ENCODE measurements around the gene TNFRSF12A. TPM values are rescaled to one million over a fixed set of nuclear protein-coding genes. Genes with fewer than 3 reads are reported as not detected.
A peak's percentile ranks its signal among the peaks of the same experiment; 100 is the strongest.

Gene TNFRSF12A
- total RNA-seq, 2 experiments from 2014 or later, result 5.5 to 5.9 TPM

- Mint-ChIP-seq H3K9me3 (ENCODE audit: low read depth) (no peaks in the 10 kb centered on the region), H3K27ac (peak overlapping the region; percentile 85), H3K36me3 (peaks cover 15% of the 10 kb centered on the region), H3K27me3 (peaks cover 4% of the 10 kb centered on the region), H3K4me3 (peak overlapping the region; percentile 93), H3K4me1 (peaks cover 33% of the 10 kb centered on the region)
- DNase-seq (peak; percentile 60), ATAC-seq (peak; percentile 14)
- CTCF ChIA-PET, result interaction anchor here (1.2 to 3.3 kb wide), 7 partner anchors 10 to 150 kb away, joined by 3 to 28 read pairs (median 6); partner anchors contain the start of genes PAQR4 and TNFRSF12A
Observed at GRCh38 chr16:2979669-2980226, 40.4 kb upstream of the TNFRSF12A start.

GRCh38 chr16:2980227-2981176 lies 39.7 kb upstream of the TNFRSF12A start, which contains the start of gene PKMYT1:
TSS of gene PKMYT1 (minus strand) at chr16:2980446. CDS start at chr16:2979657, 789 bp downstream.
- peaks cover 33% of the 10 kb centered on the region for H3K4me1 Mint-ChIP-seq

GRCh38 chr16:2981177-2981898 lies 38.8 kb upstream of the TNFRSF12A start:
- CTCF ChIA-PET, result interaction anchor here (0.7 to 3.3 kb wide), 13 partner anchors 12 to 113 kb away, joined by 3 to 28 read pairs (median 4); partner anchors contain the start of genes KREMEN2, PAQR4 and TNFRSF12A
- Mint-ChIP-seq H3K27me3 (peaks cover 4% of the 10 kb centered on the region), H3K4me1 (peaks cover 33% of the 10 kb centered on the region), H3K36me3 (peaks cover 14% of the 10 kb centered on the region), H3K27ac (peak overlapping the region; percentile 86), H3K4me3 (peak overlapping the region; percentile 93), H3K9me3 (ENCODE audit: low read depth) (no peaks in the 10 kb centered on the region)
- no peak for ATAC-seq
- DNase-seq, result no peak

More at GRCh38 chr16:2980227-2981176, 39.7 kb upstream of the TNFRSF12A start, which contains the start of gene PKMYT1:
- peak within 1 kb of the TSS; percentile 93 for H3K4me3 Mint-ChIP-seq
- H3K27me3 Mint-ChIP-seq, result peaks cover 4% of the 10 kb centered on the region
- ATAC-seq (peak; percentile 90), DNase-seq (peak; percentile 96)
- CTCF ChIA-PET, result interaction anchor here (0.6 to 3.3 kb wide), 15 partner anchors 11 to 150 kb away, joined by 3 to 28 read pairs (median 4); partner anchors contain the start of genes KREMEN2, PAQR4 and TNFRSF12A
- peaks cover 15% of the 10 kb centered on the region for H3K36me3 Mint-ChIP-seq
- H3K9me3 Mint-ChIP-seq (ENCODE audit: low read depth), result no peaks in the 10 kb centered on the region
- peak within 1 kb of the TSS; percentile 86 for H3K27ac Mint-ChIP-seq

GRCh38 chr16:2981899-2982250 lies 38.3 kb upstream of the TNFRSF12A start:
- H3K27me3 Mint-ChIP-seq, result peaks cover 4% of the 10 kb centered on the region
- peaks cover 33% of the 10 kb centered on the region for H3K4me1 Mint-ChIP-seq
- CTCF ChIA-PET, result interaction anchor here (0.7 to 3.6 kb wide), 11 partner anchors 12 to 114 kb away, joined by 3 to 28 read pairs (median 6); partner anchors contain the start of genes KREMEN2, PAQR4 and TNFRSF12A
- H3K9me3 Mint-ChIP-seq (ENCODE audit: low read depth), result no peaks in the 10 kb centered on the region
- peak overlapping the region; percentile 93 for H3K4me3 Mint-ChIP-seq
- no peak for DNase-seq
- H3K36me3 Mint-ChIP-seq, result peaks cover 13% of the 10 kb centered on the region
- no peak for ATAC-seq
- H3K27ac Mint-ChIP-seq, result peak overlapping the region; percentile 38

GRCh38 chr16:2982402-2982801 lies 37.8 kb upstream of the TNFRSF12A start:
- Mint-ChIP-seq H3K27me3 (peaks cover 4% of the 10 kb centered on the region), H3K4me1 (peaks cover 30% of the 10 kb centered on the region), H3K27ac (peak overlapping the region; percentile 31), H3K36me3 (peaks cover 7% of the 10 kb centered on the region), H3K9me3 (ENCODE audit: low read depth) (no peaks in the 10 kb centered on the region), H3K4me3 (no peak overlapping the region)
- CTCF ChIA-PET, result interaction anchor here (0.7 to 3.6 kb wide), 11 partner anchors 13 to 94 kb away, joined by 3 to 21 read pairs (median 4); partner anchors contain the start of genes PAQR4 and TNFRSF12A
- ATAC-seq (no peak), DNase-seq (no peak)

GRCh38 chr16:2983706-2984136 lies 36.4 kb upstream of the TNFRSF12A start:
- Mint-ChIP-seq H3K9me3 (ENCODE audit: low read depth) (no peaks in the 10 kb centered on the region), H3K4me3 (no peak overlapping the region), H3K27ac (no peak overlapping the region), H3K4me1 (peaks cover 23% of the 10 kb centered on the region), H3K27me3 (peaks cover 4% of the 10 kb centered on the region), H3K36me3 (peaks cover 1% of the 10 kb centered on the region)
- ATAC-seq (peak; percentile 38), DNase-seq (peak; percentile 81)
- CTCF ChIA-PET, result interaction anchor here (0.9 to 3.6 kb wide), 5 partner anchors 14 to 146 kb away, joined by 3 to 21 read pairs (median 3); partner anchors contain the start of gene PAQR4

- Mint-ChIP-seq H3K27me3 (peaks cover 8% of the 10 kb centered on the region), H3K4me3 (no peak overlapping the region), H3K36me3 (peaks cover 1% of the 10 kb centered on the region), H3K4me1 (peaks cover 20% of the 10 kb centered on the region), H3K9me3 (ENCODE audit: low read depth) (no peaks in the 10 kb centered on the region), H3K27ac (no peak overlapping the region)
- ATAC-seq (no peak), DNase-seq (no peak)
- CTCF ChIA-PET, result interaction anchor here (3.6 kb wide), 1 partner anchor 16 kb away, joined by 21 read pairs; the partner anchor contains the start of gene PAQR4
Observed at GRCh38 chr16:2985462-2985861, 34.7 kb upstream of the TNFRSF12A start.

GRCh38 chr16:2985893-2986355 lies 34.2 kb upstream of the TNFRSF12A start:
- Mint-ChIP-seq H3K36me3 (peaks cover 1% of the 10 kb centered on the region), H3K4me1 (peaks cover 17% of the 10 kb centered on the region), H3K9me3 (ENCODE audit: low read depth) (no peaks in the 10 kb centered on the region), H3K27ac (no peak overlapping the region), H3K4me3 (no peak overlapping the region), H3K27me3 (peaks cover 8% of the 10 kb centered on the region)
- no peak for DNase-seq
- no peak for ATAC-seq
- CTCF ChIA-PET, result no interaction called here

GRCh38 chr16:2986623-2987188 lies 33.5 kb upstream of the TNFRSF12A start:
- Mint-ChIP-seq H3K4me3 (no peak overlapping the region), H3K36me3 (peaks cover under 1% of the 10 kb centered on the region), H3K27me3 (peaks cover 8% of the 10 kb centered on the region), H3K4me1 (peaks cover 12% of the 10 kb centered on the region), H3K9me3 (ENCODE audit: low read depth) (no peaks in the 10 kb centered on the region), H3K27ac (no peak overlapping the region)
- no peak for DNase-seq
- CTCF ChIA-PET, result no interaction called here
- ATAC-seq, result no peak

- H3K4me1 Mint-ChIP-seq, result peaks cover 10% of the 10 kb centered on the region
- no peak overlapping the region for H3K4me3 Mint-ChIP-seq
- no peak for ATAC-seq
- H3K27ac Mint-ChIP-seq, result no peak overlapping the region
- H3K36me3 Mint-ChIP-seq, result no peaks in the 10 kb centered on the region
- CTCF ChIA-PET, result no interaction called here
- H3K27me3 Mint-ChIP-seq, result peaks cover 7% of the 10 kb centered on the region
- no peak for DNase-seq
- no peaks in the 10 kb centered on the region for H3K9me3 Mint-ChIP-seq (ENCODE audit: low read depth)
Observed at GRCh38 chr16:2987286-2987685, 32.9 kb upstream of the TNFRSF12A start.

- H3K36me3 Mint-ChIP-seq, result no peaks in the 10 kb centered on the region
- peaks cover 9% of the 10 kb centered on the region for H3K4me1 Mint-ChIP-seq
- CTCF ChIA-PET, result no interaction called here
- ATAC-seq, result no peak
- no peak for DNase-seq
- no peak overlapping the region for H3K4me3 Mint-ChIP-seq
- H3K27me3 Mint-ChIP-seq, result peaks cover 4% of the 10 kb centered on the region
- H3K9me3 Mint-ChIP-seq (ENCODE audit: low read depth), result no peaks in the 10 kb centered on the region
- H3K27ac Mint-ChIP-seq, result no peak overlapping the region
Observed at GRCh38 chr16:2987833-2988232, 32.3 kb upstream of the TNFRSF12A start.

- DNase-seq (no peak), ATAC-seq (no peak)
- H3K27ac Mint-ChIP-seq, result no peak overlapping the region
- H3K36me3 Mint-ChIP-seq, result no peaks in the 10 kb centered on the region
- CTCF ChIA-PET, result no interaction called here
- H3K4me3 Mint-ChIP-seq, result no peak overlapping the region
- H3K9me3 Mint-ChIP-seq (ENCODE audit: low read depth), result no peaks in the 10 kb centered on the region
- H3K27me3 Mint-ChIP-seq, result peaks cover 4% of the 10 kb centered on the region
- H3K4me1 Mint-ChIP-seq, result peaks cover 6% of the 10 kb centered on the region
Observed at GRCh38 chr16:2988590-2989099, 31.5 kb upstream of the TNFRSF12A start.
